22Rv1 (cell line): ENCODE measurements around the gene MAP4K2.

Experiments
- ZFX ChIP-seq: fragments of 450-650 bp; IDR thresholded peaks from 2 replicates; pipeline ENCODE4 v1.6.1; 2017; ENCODE audit warnings: antibody characterized with exemption, borderline replicate concordance
- TF ChIP-seq, protein P1 (sequence below): fragments of 450-650 bp; IDR thresholded peaks from 2 replicates; pipeline ENCODE4 v1.5.1; 2017; ENCODE audit warnings: mild to moderate bottlenecking

DNA sequence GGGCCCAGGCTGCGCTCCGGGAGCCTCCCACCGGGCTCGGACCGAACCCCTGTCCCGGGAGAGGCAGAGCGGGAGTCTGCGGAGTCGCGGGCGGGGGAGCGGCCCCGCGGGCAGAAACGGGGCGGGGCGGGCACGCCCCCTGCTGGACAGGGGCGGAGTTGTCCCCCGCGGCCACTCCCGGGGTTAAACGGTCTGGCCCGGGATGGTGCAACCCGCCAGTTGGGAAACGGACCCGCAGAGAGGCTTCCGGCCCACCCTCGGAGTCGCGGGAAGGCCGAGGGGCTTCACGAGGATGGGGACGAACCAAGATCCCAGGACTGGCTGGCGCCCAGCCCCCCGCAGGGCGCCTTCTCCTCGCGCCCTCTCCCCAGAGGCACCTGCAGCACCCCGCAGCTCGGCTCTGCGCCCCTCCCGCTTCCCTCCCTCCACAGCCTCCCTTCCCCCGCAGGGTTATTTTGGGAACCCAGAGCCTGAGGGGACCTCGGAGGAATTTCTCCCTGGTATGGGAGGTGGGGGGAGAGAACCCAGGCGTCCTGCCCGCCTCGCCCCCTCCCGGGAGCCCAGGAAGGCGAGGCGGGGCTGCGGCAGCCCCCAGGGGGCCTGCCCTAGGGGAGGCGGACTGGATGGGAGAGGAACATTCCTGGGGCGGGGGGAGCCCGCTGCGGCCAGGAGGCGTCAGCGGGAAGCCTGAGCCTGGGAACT lies 60.0 kb downstream of the MAP4K2 start:
- TF ChIP-seq, protein P1, sequence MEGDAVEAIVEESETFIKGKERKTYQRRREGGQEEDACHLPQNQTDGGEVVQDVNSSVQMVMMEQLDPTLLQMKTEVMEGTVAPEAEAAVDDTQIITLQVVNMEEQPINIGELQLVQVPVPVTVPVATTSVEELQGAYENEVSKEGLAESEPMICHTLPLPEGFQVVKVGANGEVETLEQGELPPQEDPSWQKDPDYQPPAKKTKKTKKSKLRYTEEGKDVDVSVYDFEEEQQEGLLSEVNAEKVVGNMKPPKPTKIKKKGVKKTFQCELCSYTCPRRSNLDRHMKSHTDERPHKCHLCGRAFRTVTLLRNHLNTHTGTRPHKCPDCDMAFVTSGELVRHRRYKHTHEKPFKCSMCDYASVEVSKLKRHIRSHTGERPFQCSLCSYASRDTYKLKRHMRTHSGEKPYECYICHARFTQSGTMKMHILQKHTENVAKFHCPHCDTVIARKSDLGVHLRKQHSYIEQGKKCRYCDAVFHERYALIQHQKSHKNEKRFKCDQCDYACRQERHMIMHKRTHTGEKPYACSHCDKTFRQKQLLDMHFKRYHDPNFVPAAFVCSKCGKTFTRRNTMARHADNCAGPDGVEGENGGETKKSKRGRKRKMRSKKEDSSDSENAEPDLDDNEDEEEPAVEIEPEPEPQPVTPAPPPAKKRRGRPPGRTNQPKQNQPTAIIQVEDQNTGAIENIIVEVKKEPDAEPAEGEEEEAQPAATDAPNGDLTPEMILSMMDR, result peak; percentile 86
- TF ChIP-seq ZFX, result no peak
